Right ventricle myocardium inferior (tissue), 1 donor: Measurements from ENCODE around the gene ITGB1. TPM values are rescaled to one million over a fixed set of nuclear protein-coding genes. Genes with fewer than 3 reads are reported as not detected.
"Not testable (repeated sequence)": the region's sequence is repeated elsewhere in the genome, so short reads cannot be mapped to it uniquely, and the experiment has no call there.

Source experiments
- ATAC-seq: fragments of 200-7000 bp; cut with Tn5 transposase; one replicate; pipeline ENCODE4 v1.9.1; 2020; ENCODE audit warnings: mild to moderate bottlenecking, moderate library complexity
- DNase-seq: peaks from one replicate; pipeline ENCODE4 v3.0.0; 2021; ENCODE audit errors: missing footprints
- intact Hi-C: fragments of 100-400 bp; cut with DNase I; formaldehyde crosslinking; loops from one replicate; pipeline ENCODE4 v1.11.0; 2022
- total RNA-seq: library from RNA; stranded (reverse); fragmentation: NEBNext Ultra II Directional; extraction: Animal tissue kit (Norgen Biotek cat#: 25700); gene quantifications from one replicate; pipeline ENCODE4 v1.2.1, GENCODE V29; 2021
- donor health status: DM: no; HTN: yes; CAD: no; lungs with severe emphysema.

The ITGB1 gene
- total RNA-seq, 1 donor from 2014 or later: 583 TPM

GRCh38 chr10:32982293-32982709 lies 24.3 kb upstream of the ITGB1 start:
- intact Hi-C loops: loop anchor here (2.0 kb wide), 1 partner anchor 22 kb away; no protein-coding TSS in a partner anchor
- DNase-seq (no peak), ATAC-seq (no peak)

GRCh38 chr10:32981760-32982159 lies 23.7 kb upstream of the ITGB1 start:
- no peak for DNase-seq
- ATAC-seq: peak; percentile 6
- intact Hi-C loops: loop anchor here (1.0 to 2.0 kb wide), 2 partner anchors 23 kb away; partner anchors contain the start of gene ITGB1

GRCh38 chr10:32980558-32981468 lies 22.8 kb upstream of the ITGB1 start:
- ATAC-seq (peak; percentile 96), DNase-seq (peak; percentile 95)
- intact Hi-C loops: loop anchor here (1.0 kb wide), 1 partner anchor 23 kb away; the partner anchor contains the start of gene ITGB1

GRCh38 chr10:32980242-32980557 lies 22.2 kb upstream of the ITGB1 start:
- ATAC-seq (no peak), DNase-seq (no peak)
- intact Hi-C loops: no loop called here

GRCh38 chr10:32979719-32980118 lies 21.7 kb upstream of the ITGB1 start:
- intact Hi-C loops, DNase-seq, ATAC-seq: not testable (repeated sequence)

GRCh38 chr10:32979041-32979440 lies 21.0 kb upstream of the ITGB1 start:
- intact Hi-C loops: no loop called here
- DNase-seq: no peak
- no peak for ATAC-seq

GRCh38 chr10:32977846-32978809 lies 20.1 kb upstream of the ITGB1 start:
- intact Hi-C loops, ATAC-seq, DNase-seq: not testable (repeated sequence)

GRCh38 chr10:32976338-32976737 lies 18.3 kb upstream of the ITGB1 start:
- DNase-seq (no peak), ATAC-seq (no peak)
- intact Hi-C loops: no loop called here

- intact Hi-C loops: no loop called here
- ATAC-seq: no peak
- DNase-seq: no peak
Observed at GRCh38 chr10:32972929-32973328, 14.9 kb upstream of the ITGB1 start.

GRCh38 chr10:32972460-32972859 lies 14.4 kb upstream of the ITGB1 start:
- intact Hi-C loops: no loop called here
- ATAC-seq: no peak

GRCh38 chr10:32971536-32972091 lies 13.6 kb upstream of the ITGB1 start:
- intact Hi-C loops: no loop called here
- peak; percentile 64 for ATAC-seq
- DNase-seq: no peak

More at GRCh38 chr10:32972460-32972859, 14.4 kb upstream of the ITGB1 start:
- DNase-seq: no peak

GRCh38 chr10:32970910-32971309 lies 12.9 kb upstream of the ITGB1 start:
- intact Hi-C loops: no loop called here
- ATAC-seq (no peak), DNase-seq (no peak)

- DNase-seq (no peak), ATAC-seq (peak; percentile 44)
- intact Hi-C loops: no loop called here
Observed at GRCh38 chr10:32964270-32964669, 6.2 kb upstream of the ITGB1 start.

GRCh38 chr10:32963096-32963495 lies 5.1 kb upstream of the ITGB1 start:
- ATAC-seq (no peak), DNase-seq (no peak)
- intact Hi-C loops: no loop called here

GRCh38 chr10:32962521-32962920 lies 4.5 kb upstream of the ITGB1 start:
- DNase-seq: no peak
- no peak for ATAC-seq
- intact Hi-C loops: no loop called here

- intact Hi-C loops: no loop called here
- DNase-seq: no peak
- ATAC-seq: no peak
Observed at GRCh38 chr10:32961895-32962369, 3.9 kb upstream of the ITGB1 start.

GRCh38 chr10:32961343-32961894 lies 3.4 kb upstream of the ITGB1 start:
- DNase-seq: no peak
- intact Hi-C loops: no loop called here
- no peak for ATAC-seq

- no peak for DNase-seq
- ATAC-seq: no peak
- intact Hi-C loops: no loop called here
Observed at GRCh38 chr10:32960022-32960421, 2.0 kb upstream of the ITGB1 start.
